GM12891 (cell line): ENCODE results near the gene CD84.

Experiments
- POLR2AphosphoS5 ChIP-seq: IDR thresholded peaks from 2 replicates; pipeline ENCODE4 v1.6.1; 2011; ENCODE audit warnings: low read depth, low read length, control low read depth
- TAF1 ChIP-seq: IDR thresholded peaks from 2 replicates; pipeline ENCODE4 v1.6.1; 2011; ENCODE audit warnings: low read depth, low read length, control low read depth

DNA sequence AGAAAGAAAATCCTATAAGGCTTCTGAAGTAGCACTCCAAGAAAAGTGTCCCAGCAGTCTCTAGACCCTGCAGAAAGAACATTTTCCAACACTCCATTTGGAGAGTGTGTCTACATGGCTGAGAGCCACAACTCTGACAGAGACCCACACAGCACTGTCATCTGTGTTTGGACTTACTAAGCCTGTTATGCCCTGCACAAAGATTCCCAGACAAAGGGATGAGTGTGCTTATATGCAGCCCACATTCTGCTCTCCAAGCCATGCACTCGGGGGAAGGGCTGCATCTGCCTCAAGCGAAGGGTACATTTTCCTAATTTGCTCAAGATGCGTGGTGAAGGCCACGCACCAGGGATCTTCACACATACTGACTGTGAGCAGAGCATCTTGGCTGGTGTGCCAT lies 31.9 kb downstream of the CD84 start:
- no peak for TF ChIP-seq TAF1
- no peak for TF ChIP-seq POLR2AphosphoS5
